K562 (cell line): Measurements from ENCODE around the gene IPO7. TPM values are rescaled to one million over a fixed set of nuclear protein-coding genes. Genes with fewer than 3 reads are reported as not detected.

ENCODE experiments used
- ATAC-seq: fragments of 200-7000 bp; cut with Tn5 transposase; 3 replicates; pipeline ENCODE4 v1.9.1; 2020; ENCODE audit warnings: moderate library complexity
- BruUV-seq: library from RNA; stranded (reverse); fragments of 400-500 nt; replicated peaks from 2 replicates; lab custom pipeline; 2021; lab: Mats Ljungman, UMichigan
- CTCF ChIA-PET: fragments of 300-600 bp; formaldehyde crosslinking; extraction: SDS; loops from one replicate; lab custom pipeline; 2021; ENCODE audit warnings: low intra/inter-chr PET ratio; lab: Yijun Ruan, JAX
- POLR2A ChIA-PET: fragments of 300-600, 350-650 bp; sonication (Branson Sonifier 250); formaldehyde crosslinking; extraction: SDS; loops from one replicate; lab custom pipeline; 2021; ENCODE audit warnings: antibody characterized with exemption, inconsistent platforms; lab: Yijun Ruan, JAX
- DNase-seq, 4 experiments: peaks; one replicate each; pipeline versions ENCODE4 v3.0.0 to v3.0.0-alpha.2; 2011 to 2018; ENCODE audit warnings: low spot score in 3 of 4, mixed read lengths in 3 of 4; ENCODE audit errors: extremely low read depth in 1 of 4
- FAIRE-seq: peaks from 2 replicates; lab custom pipeline; 2011; peaks lifted over from hg19 to GRCh38; lab: Jason Lieb, UNC
- H2AFZ ChIP-seq: 2 replicates; pipeline ENCODE4 v1.6.0; 2011; ENCODE audit warnings: low read depth, low read length, control low read depth, inconsistent platforms
- H3K27ac ChIP-seq: fragments of 200-600 bp; 3 replicates; pipeline ENCODE4 v1.8.0; 2011; ENCODE audit warnings: low read depth, mild to moderate bottlenecking, control low read depth, inconsistent platforms, low read length, moderate library complexity, mixed read lengths; ENCODE audit errors: extremely low read depth
- H3K27me3 ChIP-seq, 2 experiments: fragments of 300-600 bp in 1 of 2; 2 replicates in 1 of 2; 3 replicates in 1 of 2; pipeline versions ENCODE4 v1.6.0 to v1.8.0; 2011; ENCODE audit warnings: inconsistent platforms in 2 of 2, low read length in 2 of 2, mild to moderate bottlenecking in 1 of 2, mixed read lengths in 1 of 2, moderate library complexity in 1 of 2; ENCODE audit not compliant: control insufficient read depth in 2 of 2, insufficient read depth in 2 of 2
- H3K36me3 ChIP-seq: fragments of 300-600 bp; 3 replicates; pipeline ENCODE4 v1.8.0; 2011; ENCODE audit warnings: mild to moderate bottlenecking, low read length, inconsistent platforms; ENCODE audit not compliant: control insufficient read depth, insufficient read depth
- H3K4me1 ChIP-seq, 2 experiments: fragments of 200-600 bp in 1 of 2; replicated peaks in 1 of 2; 2 replicates in 1 of 2; 3 replicates in 1 of 2; pipeline versions ENCODE4 v1.5.1 to v1.8.0; 2011; ENCODE audit warnings: inconsistent platforms in 2 of 2, low read length in 2 of 2, mild to moderate bottlenecking in 1 of 2, mixed read lengths in 1 of 2, moderate library complexity in 1 of 2; ENCODE audit not compliant: control insufficient read depth in 2 of 2, insufficient read depth in 2 of 2
- H3K4me2 ChIP-seq: 2 replicates; pipeline ENCODE4 v1.6.1; 2011; ENCODE audit warnings: low read length, control low read depth, inconsistent platforms, mixed read lengths; ENCODE audit not compliant: insufficient read depth
- H3K4me3 ChIP-seq: fragments of 200-600 bp; sonication (generic), shearing (Covaris generic); 2 replicates; pipeline ENCODE4 v1.5.1; 2016; ENCODE audit warnings: control low read depth, inconsistent platforms
- H3K79me2 ChIP-seq: fragments of 200-600 bp; 3 replicates; pipeline ENCODE4 v1.8.0; 2011; ENCODE audit warnings: low read length, inconsistent platforms; ENCODE audit not compliant: control insufficient read depth, insufficient read depth
- H3K9ac ChIP-seq, 2 experiments: 2 replicates each; pipeline versions ENCODE4 v1.6.0 to v1.6.1; 2011; ENCODE audit warnings: low read depth in 2 of 2, low read length in 2 of 2, control low read depth in 1 of 2, inconsistent platforms in 1 of 2, mild to moderate bottlenecking in 1 of 2, mixed read lengths in 1 of 2; ENCODE audit not compliant: insufficient read depth in 1 of 2
- H3K9me1 ChIP-seq: one replicate; pipeline ENCODE4 v1.6.0; 2011; ENCODE audit warnings: inconsistent platforms, mild to moderate bottlenecking, low read length, moderate library complexity; ENCODE audit not compliant: control insufficient read depth, insufficient read depth
- H3K9me3 ChIP-seq: replicated peaks from 2 replicates; pipeline ENCODE4 v1.5.1; 2011; ENCODE audit warnings: low read depth, low read length, inconsistent platforms; ENCODE audit not compliant: control insufficient read depth, insufficient read depth
- H4K20me1 ChIP-seq: replicated peaks from 2 replicates; pipeline ENCODE4 v1.6.1; 2011; ENCODE audit warnings: low read length, inconsistent platforms, mixed read lengths; ENCODE audit not compliant: control insufficient read depth, insufficient read depth
- BCL6 ChIP-seq: fragments of 250-450 bp; sonication (Bioruptor Pico); IDR thresholded peaks from 2 replicates; pipeline ENCODE4 v1.4.0; 2020
- CBX2 ChIP-seq: fragments of 200-600 bp; sonication (generic); IDR thresholded peaks from one replicate; pipeline ENCODE4 v1.6.1; 2012; ENCODE audit warnings: mild to moderate bottlenecking, low read length, inconsistent platforms; ENCODE audit not compliant: insufficient read depth, poor library complexity, severe bottlenecking
- CEBPG ChIP-seq, 3 experiments: fragments of 200-800 bp in 1 of 3; sonication (Bioruptor generic) in 1 of 3; sonication (generic) in 1 of 3; formaldehyde crosslinking in 1 of 3; IDR thresholded peaks in 2 of 3; conservative IDR thresholded peaks in 1 of 3; 2 replicates each; pipeline versions ENCODE4 v1.6.1 to v1.8.0; 2016 to 2022; ENCODE audit warnings: missing compliant biosample characterization in 2 of 3, missing genetic modification characterization in 2 of 3, mild to moderate bottlenecking in 1 of 3, missing genetic modification reagents in 1 of 3
- CREM ChIP-seq: IDR thresholded peaks from 2 replicates; pipeline ENCODE4 v1.6.1; 2014; ENCODE audit warnings: antibody characterized with exemption, low read depth
- EWSR1 ChIP-seq: fragments of 450-650 bp; IDR thresholded peaks from 2 replicates; pipeline ENCODE4 v1.6.1; 2018; ENCODE audit warnings: borderline replicate concordance, mild to moderate bottlenecking, low read depth, moderate library complexity; ENCODE audit not compliant: partially characterized antibody
- HDAC1 ChIP-seq, 2 experiments: fragments of 450-650 bp; IDR thresholded peaks; 2 replicates each; pipeline ENCODE4 v1.6.1; 2016 to 2017; ENCODE audit warnings: inconsistent platforms in 1 of 2, mild to moderate bottlenecking in 1 of 2, moderate library complexity in 1 of 2
- HDAC2 ChIP-seq: fragments of 450-650 bp; IDR thresholded peaks from 2 replicates; pipeline ENCODE4 v1.6.1; 2016; ENCODE audit warnings: mild to moderate bottlenecking
- IFI16 ChIP-seq: fragments of 250-450 bp; sonication (Bioruptor Pico); IDR thresholded peaks from 2 replicates; pipeline ENCODE4 v2.1.2; 2022; ENCODE audit warnings: mild to moderate bottlenecking, inconsistent platforms
- IRF9 ChIP-seq: fragments of 450-650 bp; IDR thresholded peaks from 2 replicates; pipeline ENCODE4 v1.6.1; 2016; ENCODE audit warnings: missing biosample characterization, missing genetic modification characterization
- KAT7 ChIP-seq: sonication (generic); formaldehyde crosslinking; IDR thresholded peaks from 2 replicates; pipeline ENCODE4 v1.8.0; 2022; ENCODE audit warnings: missing genetic modification reagents, mild to moderate bottlenecking, borderline replicate concordance
- MCM5 ChIP-seq: fragments of 450-650 bp; IDR thresholded peaks from 2 replicates; pipeline ENCODE4 v1.6.1; 2016; ENCODE audit warnings: low read depth
- NFATC3 ChIP-seq: fragments of 450-650 bp; IDR thresholded peaks from 2 replicates; pipeline ENCODE4 v1.6.1; 2017; ENCODE audit warnings: mild to moderate bottlenecking
- NUFIP1 ChIP-seq: fragments of 450-650 bp; IDR thresholded peaks from 2 replicates; pipeline ENCODE4 v1.6.1; 2018; ENCODE audit not compliant: partially characterized antibody
- SMARCA4 ChIP-seq: fragments of 450-650 bp; IDR thresholded peaks from 2 replicates; pipeline ENCODE4 v1.6.1; 2016
- SMARCA5 ChIP-seq: fragments of 450-650 bp; IDR thresholded peaks from 2 replicates; pipeline ENCODE4 v1.6.1; 2016
- TEAD1 ChIP-seq, 2 experiments: fragments of 450-650 bp in 1 of 2; sonication (generic) in 1 of 2; formaldehyde crosslinking; IDR thresholded peaks; 2 replicates each; pipeline versions ENCODE4 v1.4.0 to v1.8.0; 2020 to 2022; ENCODE audit warnings: mild to moderate bottlenecking in 2 of 2, missing genetic modification reagents in 1 of 2
- ZC3H11A ChIP-seq: IDR thresholded peaks from 2 replicates; pipeline ENCODE4 v1.6.1; 2012; ENCODE audit warnings: low read depth, low read length, improper control_type of control experiment
- ZKSCAN1 ChIP-seq: fragments of 150-350 bp; IDR thresholded peaks from 2 replicates; pipeline ENCODE4 v1.6.1; 2016; ENCODE audit warnings: low read depth, low read length
- ZNF184 ChIP-seq: sonication (generic); formaldehyde crosslinking; IDR thresholded peaks from 2 replicates; pipeline ENCODE4 v1.5.0; 2020; ENCODE audit warnings: missing genetic modification reagents
- ZNF197 ChIP-seq: fragments of 200-800 bp; sonication (Bioruptor generic); IDR thresholded peaks from 2 replicates; pipeline ENCODE4 v1.6.1; 2016; ENCODE audit warnings: low read depth, missing genetic modification characterization, missing compliant biosample characterization
- ZNF589 ChIP-seq: fragments of 200-800 bp; sonication (Bioruptor generic); IDR thresholded peaks from 2 replicates; pipeline ENCODE4 v1.6.1; 2016; ENCODE audit warnings: low read depth, missing genetic modification characterization, missing compliant biosample characterization
- WGBS: fragments of 100-300 bp; shearing (Covaris generic); methylation state at CpG from one replicate; pipeline ENCODE4 v1.1.6; 2016; ENCODE audit warnings: low coverage, mixed read lengths; ENCODE audit not compliant: insufficient coverage; ENCODE audit errors: missing lambda C conversion rate; 5-methylcytosine and 5-hydroxymethylcytosine counted together
- in situ Hi-C: fragments of 300-500 bp; cut with MboI; formaldehyde crosslinking; loops from 4 replicates; pipeline ENCODE4 v1.15.0; 2018; ENCODE audit warnings: inconsistent platforms, mixed read lengths
- intact Hi-C: fragments of 100-400 bp; cut with micrococcal nuclease; formaldehyde crosslinking; loops from 2 replicates; pipeline ENCODE4 v1.14.2; 2022
- polyA plus RNA-seq, 8 experiments: library from polyadenylated mRNA; depleted of rRNA in 4 of 8; stranded (reverse) in 5 of 8; unstranded in 3 of 8; fragments of >200 nt; fragmentation: Nextera tagmentation in 2 of 8; fragmentation: Illumina TruSeq in 1 of 8; extraction: Ambion mirVana in 2 of 8; extraction: Trizol in 1 of 8; gene quantifications; 2 replicates each; pipeline versions ENCODE4 v1.2.1 to v1.2.3, GENCODE V29; 2011 to 2014; ENCODE audit warnings: inconsistent platforms in 1 of 8, missing spikeins in 1 of 8
- total RNA-seq, 7 experiments: library from RNA; depleted of rRNA in 6 of 7; stranded (reverse); fragments of >200 nt in 6 of 7; fragmentation: Illumina TruSeq in 2 of 7; extraction: Trizol in 2 of 7; gene quantifications; 2 replicates each; pipeline versions ENCODE4 v1.2.1 to v1.2.3, GENCODE V29; 2011 to 2021; ENCODE audit warnings: low replicate concordance in 1 of 7
- TF ChIP-seq, protein P1 (sequence below): fragments of 250-450 bp; sonication (Bioruptor Pico); IDR thresholded peaks from 2 replicates; pipeline ENCODE4 v1.8.0; 2021; ENCODE audit warnings: moderate library complexity, mild to moderate bottlenecking, inconsistent platforms
- TF ChIP-seq, protein P2 (sequence below): fragments of 450-650 bp; formaldehyde crosslinking; IDR thresholded peaks from 2 replicates; pipeline ENCODE4 v1.4.0; 2020; ENCODE audit warnings: mild to moderate bottlenecking, moderate library complexity

Gene IPO7
- total and polyA plus RNA-seq, 9 of the 15 experiments (the other 6 are each of a cell fraction or from before 2014, with no cell fraction given) = 23.6 to 138 (median 110) TPM

DNA sequence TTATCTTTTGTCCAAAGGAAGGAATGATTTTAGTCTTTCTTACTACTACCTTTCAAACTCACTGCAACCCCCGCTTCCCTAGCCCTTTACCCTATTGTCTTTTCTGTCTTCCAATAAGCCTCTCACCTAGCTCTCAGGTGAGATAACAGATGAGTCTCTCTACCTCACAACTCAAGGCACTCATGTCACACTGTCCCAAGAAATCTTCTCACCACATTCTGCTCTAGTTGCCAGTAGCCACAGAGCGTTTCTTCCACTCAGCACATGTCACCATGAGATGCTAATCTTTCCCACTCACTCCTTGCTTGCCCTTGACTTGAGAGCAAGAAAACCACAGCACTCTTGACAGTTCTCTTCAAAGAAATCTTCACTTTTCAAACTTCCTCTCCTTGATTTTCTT is 37.4 kb upstream of the IPO7 start:
- WGBS = 6% methylated on average over 2 of the region's 2 CpGs
- peak; percentile 80 for FAIRE-seq
- in situ Hi-C loops = no loop called here
- no peak for TF ChIP-seq ZNF589 (CRISPR knock-in tag)
- TF ChIP-seq MCM5 = no peak
- no peak for TF ChIP-seq ZNF184 (CRISPR knock-in tag)
- no peak for TF ChIP-seq ZKSCAN1
- TF ChIP-seq TEAD1 (CRISPR knock-in tag; IDR thresholded peaks at IDR 0.05) = no peak
- TF ChIP-seq, protein P1, sequence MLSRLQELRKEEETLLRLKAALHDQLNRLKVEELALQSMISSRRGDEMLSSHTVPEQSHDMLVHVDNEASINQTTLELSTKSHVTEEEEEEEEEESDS (CRISPR knock-in tag) = no peak
- no peak for TF ChIP-seq EWSR1
- TF ChIP-seq, protein P2, sequence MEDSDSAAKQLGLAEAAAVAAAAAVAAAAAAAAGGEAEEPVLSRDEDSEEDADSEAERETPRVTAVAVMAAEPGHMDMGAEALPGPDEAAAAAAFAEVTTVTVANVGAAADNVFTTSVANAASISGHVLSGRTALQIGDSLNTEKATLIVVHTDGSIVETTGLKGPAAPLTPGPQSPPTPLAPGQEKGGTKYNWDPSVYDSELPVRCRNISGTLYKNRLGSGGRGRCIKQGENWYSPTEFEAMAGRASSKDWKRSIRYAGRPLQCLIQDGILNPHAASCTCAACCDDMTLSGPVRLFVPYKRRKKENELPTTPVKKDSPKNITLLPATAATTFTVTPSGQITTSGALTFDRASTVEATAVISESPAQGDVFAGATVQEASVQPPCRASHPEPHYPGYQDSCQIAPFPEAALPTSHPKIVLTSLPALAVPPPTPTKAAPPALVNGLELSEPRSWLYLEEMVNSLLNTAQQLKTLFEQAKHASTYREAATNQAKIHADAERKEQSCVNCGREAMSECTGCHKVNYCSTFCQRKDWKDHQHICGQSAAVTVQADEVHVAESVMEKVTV = no peak
- no peak for TF ChIP-seq ZNF197 (CRISPR knock-in tag)
- TF ChIP-seq ZC3H11A = no peak
- no peak for TF ChIP-seq IFI16
- TF ChIP-seq CBX2 = no peak
- TF ChIP-seq IRF9 = no peak
- no peak for TF ChIP-seq NUFIP1
- TF ChIP-seq BCL6 (CRISPR knock-in tag) = no peak
- no peak for TF ChIP-seq CEBPG (CRISPR knock-in tag; IDR thresholded peaks at IDR 0.05)
- no peak for TF ChIP-seq CEBPG (tag; conservative IDR thresholded peaks at IDR 0.05 in 1 of 2, IDR thresholded peaks at IDR 0.05 in 1 of 2)
- TF ChIP-seq CREM = peak; percentile 40
- no peak for TF ChIP-seq NFATC3
- peak; percentile 65; the same call in 1 of the 2 replicates for TF ChIP-seq HDAC2
- TF ChIP-seq HDAC1 (IDR thresholded peaks at IDR 0.05) = peak in 1 of 2 experiments; percentile 84; a peak in 2 of 4 replicates
- TF ChIP-seq SMARCA4 = peak; percentile 74
- no peak for TF ChIP-seq SMARCA5
- no peak for TF ChIP-seq KAT7

More for the DNA sequence above, 37.4 kb upstream of the IPO7 start:
- POLR2A ChIA-PET = interaction anchor here (0.6 to 0.9 kb wide), 3 partner anchors 16 to 143 kb away, joined by 3 read pairs; no protein-coding TSS in a partner anchor
- Histone ChIP-seq H4K20me1 (no peaks in the 10 kb centered on the region), H3K9me3 (no peaks in the 10 kb centered on the region), H3K27me3 (no peaks in the 10 kb centered on the region), H3K27ac (peak overlapping the region; percentile 0; the same call in 1 of the 3 replicates), H3K9me1 (no peaks in the 10 kb centered on the region), H3K4me3 (no peak overlapping the region), H3K36me3 (no peaks in the 10 kb centered on the region), H3K4me2 (peak overlapping the region; percentile 13; the same call in 1 of the 2 replicates), H3K79me2 (no peaks in the 10 kb centered on the region), H2AFZ (peak overlapping the region; percentile 37), H3K4me1 (peaks cover 0 to 11% of the 10 kb centered on the region in 2 experiments; a peak in 2 of 5 replicates), H3K9ac (no peak overlapping the region)
- CTCF ChIA-PET = no interaction called here
- DNase-seq = peak in 3 of 4 experiments; percentile 20 to 69 (median 62)
- intact Hi-C loops = no loop called here
- BruUV-seq = no TSS peak
- ATAC-seq = peak; percentile 89
